H1 (cell line): ENCODE measurements around the gene CCDC106. TPM values are rescaled to one million over a fixed set of nuclear protein-coding genes. Genes with fewer than 3 reads are reported as not detected.

ENCODE experiments used
- CTCF ChIA-PET: fragments of 300-600 bp; sonication (Branson Sonifier 250); formaldehyde crosslinking; loops from one replicate; lab custom pipeline; 2021; ENCODE audit not compliant: partially characterized antibody; lab: Charles Lee
- POLR2A ChIA-PET: fragments of 300-600 bp; sonication (Branson Sonifier 250); formaldehyde crosslinking; loops from one replicate; lab custom pipeline; 2021; ENCODE audit warnings: inconsistent platforms; ENCODE audit not compliant: partially characterized antibody; lab: Charles Lee
- DNase-seq, 2 experiments: peaks; one replicate each; pipeline versions ENCODE4 v3.0.0 to v3.0.0-alpha.2; 2010 to 2022; ENCODE audit warnings: low spot score in 2 of 2, low read depth in 1 of 2, mixed read lengths in 1 of 2
- FAIRE-seq: peaks from 2 replicates; lab custom pipeline; 2011; peaks lifted over from hg19 to GRCh38; lab: Jason Lieb, UNC
- H2AFZ ChIP-seq: 2 replicates; pipeline ENCODE4 v1.8.1; 2012; ENCODE audit warnings: low read length, inconsistent platforms
- H2AK5ac ChIP-seq: 2 replicates; pipeline ENCODE4 v1.6.1; 2013; ENCODE audit warnings: low read depth, low read length
- H2BK120ac ChIP-seq: replicated peaks from 2 replicates; pipeline ENCODE3; 2013; ENCODE audit warnings: low read depth, low read length, inconsistent platforms
- H2BK12ac ChIP-seq: 2 replicates; pipeline ENCODE4 v1.6.1; 2013; ENCODE audit warnings: low read depth, low read length
- H2BK15ac ChIP-seq: 2 replicates; pipeline ENCODE4 v1.6.1; 2013; ENCODE audit warnings: low read length
- H2BK20ac ChIP-seq: 2 replicates; pipeline ENCODE4 v1.6.1; 2013; ENCODE audit warnings: low read length
- H2BK5ac ChIP-seq: 2 replicates; pipeline ENCODE4 v1.6.1; 2013; ENCODE audit warnings: low read depth, low read length
- H3K14ac ChIP-seq: 2 replicates; pipeline ENCODE4 v1.6.1; 2013; ENCODE audit warnings: inconsistent platforms; ENCODE audit not compliant: insufficient read length
- H3K18ac ChIP-seq: 2 replicates; pipeline ENCODE4 v1.6.1; 2013; ENCODE audit warnings: low read length; ENCODE audit errors: extremely low read depth
- H3K23ac ChIP-seq: 2 replicates; pipeline ENCODE4 v1.6.1; 2013; ENCODE audit warnings: inconsistent platforms; ENCODE audit not compliant: insufficient read length
- H3K23me2 ChIP-seq: 2 replicates; pipeline ENCODE4 v1.6.1; 2013; ENCODE audit warnings: low read depth, low read length
- H3K27ac ChIP-seq: 2 replicates; pipeline ENCODE4 v1.6.1; 2011; ENCODE audit warnings: low read depth, low read length, inconsistent platforms
- H3K27me3 ChIP-seq, 4 experiments: replicated peaks in 1 of 4; 1 replicate in 1 of 4; 2 replicates in 3 of 4; pipeline versions ENCODE4 v1.6.1 to v1.8.1; 2011 to 2013; ENCODE audit warnings: low read length in 3 of 4, mild to moderate bottlenecking in 3 of 4, inconsistent platforms in 2 of 4, mixed read lengths in 2 of 4, moderate library complexity in 1 of 4; ENCODE audit not compliant: control insufficient read depth in 3 of 4, insufficient read depth in 3 of 4; ENCODE audit errors: extremely low read depth in 1 of 4
- H3K36me3 ChIP-seq, 4 experiments: 2 replicates each; pipeline versions ENCODE4 v1.6.1 to v1.8.1; 2011 to 2013; ENCODE audit warnings: mild to moderate bottlenecking in 4 of 4, low read length in 3 of 4, moderate library complexity in 2 of 4, control low read depth in 1 of 4, inconsistent platforms in 1 of 4; ENCODE audit not compliant: insufficient read depth in 4 of 4, control insufficient read depth in 2 of 4
- H3K4ac ChIP-seq: replicated peaks from 2 replicates; pipeline ENCODE3; 2013; ENCODE audit warnings: low read length, low read depth, mixed read lengths, inconsistent platforms; ENCODE audit not compliant: insufficient read length
- H3K4me1 ChIP-seq, 4 experiments: replicated peaks in 1 of 4; 1 replicate in 1 of 4; 2 replicates in 3 of 4; pipeline versions ENCODE4 v1.6.1 to v1.8.1; 2011 to 2013; ENCODE audit warnings: low read length in 3 of 4, inconsistent platforms in 2 of 4, mixed read lengths in 1 of 4; ENCODE audit not compliant: insufficient read depth in 4 of 4, control insufficient read depth in 3 of 4
- H3K4me2 ChIP-seq, 2 experiments: 2 replicates each; pipeline versions ENCODE4 v1.6.1 to v1.8.1; 2011 to 2013; ENCODE audit warnings: low read depth in 2 of 2, low read length in 2 of 2, control low read depth in 1 of 2, inconsistent platforms in 1 of 2, mild to moderate bottlenecking in 1 of 2; ENCODE audit not compliant: insufficient read depth in 1 of 2
- H3K4me3 ChIP-seq, 4 experiments: fragments of 200-600, 300-600 bp in 1 of 4; sonication (generic), shearing (Covaris generic), sonication (Bioruptor Twin) in 1 of 4; 2 replicates each; pipeline versions ENCODE4 v1.5.1 to v1.8.1; 2011 to 2016; ENCODE audit warnings: low read length in 4 of 4, low read depth in 3 of 4, control low read depth in 2 of 4, inconsistent platforms in 2 of 4, mild to moderate bottlenecking in 2 of 4, mixed read lengths in 1 of 4, moderate library complexity in 1 of 4; ENCODE audit not compliant: insufficient read depth in 2 of 4; ENCODE audit errors: extremely low read depth in 1 of 4
- H3K56ac ChIP-seq: replicated peaks from 2 replicates; pipeline ENCODE3; 2013; ENCODE audit warnings: low read depth, mild to moderate bottlenecking, mixed read lengths, low read length, inconsistent platforms; ENCODE audit not compliant: insufficient read length
- H3K79me1 ChIP-seq: 2 replicates; pipeline ENCODE4 v1.6.1; 2013; ENCODE audit warnings: low read depth, low read length, control low read depth
- H3K79me2 ChIP-seq, 2 experiments: 2 replicates each; pipeline versions ENCODE4 v1.6.1 to v1.8.1; 2012 to 2013; ENCODE audit warnings: low read length in 2 of 2, mild to moderate bottlenecking in 2 of 2, inconsistent platforms in 1 of 2; ENCODE audit not compliant: insufficient read depth in 2 of 2, control insufficient read depth in 1 of 2
- H3K9ac ChIP-seq, 4 experiments: replicated peaks in 1 of 4; 1 replicate in 1 of 4; 2 replicates in 3 of 4; pipeline versions ENCODE4 v1.6.1 to v1.8.1; 2011 to 2013; ENCODE audit warnings: low read depth in 3 of 4, low read length in 3 of 4, control low read depth in 2 of 4, mild to moderate bottlenecking in 2 of 4, moderate library complexity in 2 of 4, inconsistent platforms in 1 of 4; ENCODE audit errors: extremely low read depth in 1 of 4
- H3K9me3 ChIP-seq, 2 experiments: 2 replicates each; pipeline versions ENCODE4 v1.6.1 to v1.8.1; 2012 to 2013; ENCODE audit warnings: mild to moderate bottlenecking in 2 of 2, moderate library complexity in 2 of 2, control low read depth in 1 of 2, inconsistent platforms in 1 of 2, low read depth in 1 of 2, low read length in 1 of 2, mixed read lengths in 1 of 2; ENCODE audit not compliant: insufficient read depth in 2 of 2
- H4K20me1 ChIP-seq, 2 experiments: replicated peaks in 1 of 2; 2 replicates each; pipeline versions ENCODE3 to v1.8.1; 2011 to 2013; ENCODE audit warnings: inconsistent platforms in 2 of 2, low read length in 2 of 2, mild to moderate bottlenecking in 1 of 2; ENCODE audit not compliant: insufficient read depth in 2 of 2, control insufficient read depth in 1 of 2
- H4K5ac ChIP-seq: 2 replicates; pipeline ENCODE4 v1.6.1; 2013; ENCODE audit warnings: low read length, low read depth, mixed read lengths, inconsistent platforms; ENCODE audit not compliant: insufficient read length
- H4K8ac ChIP-seq: 2 replicates; pipeline ENCODE4 v1.8.0; 2013; ENCODE audit warnings: mild to moderate bottlenecking, moderate library complexity, low read length, inconsistent platforms; ENCODE audit not compliant: insufficient read depth; ENCODE audit errors: extremely low read depth
- H4K91ac ChIP-seq: replicated peaks from 2 replicates; pipeline ENCODE3; 2013; ENCODE audit warnings: low read length, mixed read lengths, inconsistent platforms; ENCODE audit not compliant: insufficient read length
- BCL11A ChIP-seq, 2 experiments: IDR thresholded peaks; one replicate each; pipeline ENCODE4 v1.6.1; 2011; ENCODE audit warnings: low read depth in 2 of 2, low read length in 2 of 2, mild to moderate bottlenecking in 2 of 2
- MAFK ChIP-seq: IDR thresholded peaks from 2 replicates; pipeline ENCODE4 v1.6.1; 2012; ENCODE audit warnings: low read depth, mild to moderate bottlenecking, improper control_type of control experiment, low read length
- POLR2A ChIP-seq, 2 experiments: IDR thresholded peaks; 1 replicate in 1 of 2; 2 replicates in 1 of 2; pipeline ENCODE4 v1.6.1; 2011; ENCODE audit warnings: low read depth in 2 of 2, low read length in 2 of 2, mild to moderate bottlenecking in 2 of 2; ENCODE audit errors: control extremely low read depth in 1 of 2
- SIX5 ChIP-seq: IDR thresholded peaks from 2 replicates; pipeline ENCODE4 v1.6.1; 2011; ENCODE audit warnings: mild to moderate bottlenecking, low read depth, low read length
- WGBS, 2 experiments: shearing (Covaris generic) in 1 of 2; methylation state at CpG; one replicate each; pipeline versions ENCODE4 v1.1.6 to v1.1.7; 2013 to 2015; ENCODE audit warnings: low lambda C conversion rate in 2 of 2, mixed read lengths in 2 of 2, inconsistent platforms in 1 of 2, low coverage in 1 of 2, missing lambda C conversion rate in 1 of 2; ENCODE audit not compliant: insufficient replicate concordance in 2 of 2, insufficient coverage in 1 of 2, insufficient read length in 1 of 2; ENCODE audit errors: extremely low coverage in 1 of 2, missing lambda C conversion rate in 1 of 2; 5-methylcytosine and 5-hydroxymethylcytosine counted together
- polyA plus RNA-seq, 7 experiments: library from polyadenylated mRNA; depleted of rRNA in 3 of 7; stranded (reverse) in 5 of 7; unstranded in 2 of 7; fragments of >200 nt in 5 of 7; fragments of 200-250 nt in 2 of 7; gene quantifications; 1 replicate in 5 of 7; 2 replicates in 1 of 7; 4 replicates in 1 of 7; pipeline versions ENCODE4 v1.2.1 to v1.2.3, GENCODE V29; 2011 to 2013; ENCODE audit warnings: missing spikeins in 2 of 7, mixed read lengths in 2 of 7
- total RNA-seq: library from RNA; stranded (reverse); fragmentation: NEBNext Ultra II Directional; extraction: Animal tissue kit (Norgen Biotek cat#: 25700); gene quantifications from 2 replicates; pipeline ENCODE4 v1.2.1, GENCODE V29; 2021

Gene CCDC106
- total and polyA plus RNA-seq, 2 of the 8 experiments (the other 6 are each of a cell fraction or from before 2014, with no cell fraction given), result 12.0 to 20.1 TPM

DNA sequence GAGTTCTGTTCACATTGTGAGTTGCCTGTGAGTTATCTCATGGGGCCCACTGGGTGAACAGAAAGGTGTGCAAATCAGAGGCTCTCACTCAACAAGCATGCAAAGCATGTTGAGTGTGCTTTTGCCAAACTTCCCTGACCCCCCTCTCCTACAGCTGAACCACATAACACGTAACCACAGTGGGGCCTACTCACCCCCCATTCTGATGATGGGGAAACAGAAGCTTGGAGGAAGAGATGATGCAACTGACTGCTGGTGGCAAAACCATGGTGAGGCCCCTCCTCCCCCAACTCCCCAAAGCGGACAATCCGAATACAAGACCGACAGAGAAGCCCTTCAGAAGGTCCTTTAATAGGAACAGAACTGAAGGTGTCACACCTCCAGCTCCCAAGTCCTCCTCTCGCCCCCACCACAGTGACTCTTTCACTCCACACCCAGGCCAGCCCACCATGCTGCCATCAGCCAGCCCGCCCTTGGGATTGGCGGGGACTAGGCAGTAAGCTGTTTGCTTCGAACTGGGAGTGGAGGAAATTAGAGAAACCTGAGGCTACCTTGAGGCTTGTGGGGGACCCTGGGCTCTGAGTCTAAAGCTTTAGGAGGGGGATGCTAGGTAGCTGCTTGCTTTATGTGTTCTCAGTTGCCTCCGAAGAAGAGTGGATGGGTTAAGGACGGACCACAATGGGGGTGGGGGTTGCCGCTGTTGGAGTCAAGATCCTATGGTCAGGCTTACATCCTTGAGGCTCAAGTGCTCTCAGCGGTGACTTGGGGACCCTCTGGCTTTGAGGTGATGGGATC is 27.4 kb upstream of the CCDC106 start:
- no peak overlapping the region for H3K4ac ChIP-seq
- WGBS, 2 experiments, result 89% methylated on average over 12 of the region's 12 CpGs; no CpG with 5 or more reads in 1 of the 2 experiments
- no peaks in the 10 kb centered on the region for H3K79me1 ChIP-seq
- H4K91ac ChIP-seq, result no peak overlapping the region
- CTCF ChIA-PET, result interaction anchor here (0.6 to 8.0 kb wide), 4 partner anchors 9 to 478 kb away, joined by 3 to 38 read pairs (median 6); no protein-coding TSS in a partner anchor
- no peak overlapping the region for H4K5ac ChIP-seq
- H3K4me3 ChIP-seq, result no peak overlapping the region
- H3K4me2 ChIP-seq, result no peak overlapping the region
- H3K23ac ChIP-seq, result no peak overlapping the region
- H2BK5ac ChIP-seq, result no peak overlapping the region
- H2AFZ ChIP-seq, result no peak overlapping the region
- no peak overlapping the region for H2BK12ac ChIP-seq
- no peak overlapping the region for H2BK15ac ChIP-seq
- no peaks in the 10 kb centered on the region for H3K23me2 ChIP-seq
- H3K4me1 ChIP-seq, result peaks cover 0 to 3% (median 0%) of the 10 kb centered on the region in 4 experiments; a peak in 3 of 7 replicates
- H3K27me3 ChIP-seq, result peaks cover 0 to 2% (median 0%) of the 10 kb centered on the region in 4 experiments; a peak in 1 of 7 replicates
- DNase-seq (no peak), FAIRE-seq (no peak)
- H4K20me1 ChIP-seq, result peaks cover 1 to 5% of the 10 kb centered on the region in 2 experiments
- POLR2A ChIA-PET, result interaction anchor here (0.5 to 6.8 kb wide), 12 partner anchors 9 to 507 kb away, joined by 3 to 32 read pairs (median 4); partner anchors contain the start of genes FIZ1, UBE2S, ZNF524 and ZNF865
- no peak overlapping the region for H4K8ac ChIP-seq
- H3K14ac ChIP-seq, result no peak overlapping the region
- peaks cover 0 to 22% (median 4%) of the 10 kb centered on the region in 4 experiments; a peak in 6 of 8 replicates for H3K36me3 ChIP-seq
- TF ChIP-seq BCL11A (IDR thresholded peaks at IDR 0.05; ENCODE audit: low read depth in 2 of 2, low read length in 2 of 2) (no peak), SIX5 (no peak), MAFK (no peak), POLR2A (IDR thresholded peaks at IDR 0.05; ENCODE audit: control extremely low read depth in 1 of 2, low read depth in 2 of 2, low read length in 2 of 2) (peak in 1 of 2 experiments; percentile 29; a peak in 2 of 3 replicates)
- H2BK120ac ChIP-seq, result no peak overlapping the region
- no peak overlapping the region for H3K18ac ChIP-seq
- H3K56ac ChIP-seq, result no peak overlapping the region
- no peak overlapping the region for H2AK5ac ChIP-seq
- no peak overlapping the region for H2BK20ac ChIP-seq
- H3K9me3 ChIP-seq, result no peaks in the 10 kb centered on the region; a peak in 1 of 4 replicates
- H3K27ac ChIP-seq, result no peak overlapping the region
- no peak overlapping the region for H3K9ac ChIP-seq
- no peaks in the 10 kb centered on the region for H3K79me2 ChIP-seq
